Right atrium auricular region (tissue), 2 donors: ENCODE results near the gene MOSMO. TPM values are rescaled to one million over a fixed set of nuclear protein-coding genes. Genes with fewer than 3 reads are reported as not detected.

Experiments used
- DNase-seq: peaks from one replicate; pipeline ENCODE4 v3.0.0-alpha.2; 2019; ENCODE audit warnings: low spot score
- H3K27ac ChIP-seq, 2 donors: fragments of 200-600 bp; sonication (generic); 1 replicate in 1 of 2; 2 replicates in 1 of 2; pipeline ENCODE4 v1.5.1; 2016 to 2019
- H3K27me3 ChIP-seq, 2 donors: fragments of 200-600 bp; sonication (generic); one replicate each; pipeline versions ENCODE4 v1.5.1 to v1.6.0; 2017 to 2019
- H3K36me3 ChIP-seq: fragments of 200-600 bp; sonication (generic); one replicate; pipeline ENCODE4 v1.5.1; 2016
- H3K4me1 ChIP-seq, 2 donors: fragments of 200-600 bp; sonication (generic); one replicate each; pipeline versions ENCODE4 v1.5.1 to v1.6.0; 2017 to 2019
- H3K4me3 ChIP-seq, 2 donors: fragments of 200-600 bp; sonication (generic); 1 replicate in 1 of 2; 2 replicates in 1 of 2; pipeline ENCODE4 v1.5.1; 2017 to 2019; ENCODE audit warnings: mild to moderate bottlenecking in 1 of 2, moderate library complexity in 1 of 2
- H3K9me3 ChIP-seq, 2 donors: fragments of 200-600 bp; sonication (generic); one replicate each; pipeline ENCODE4 v1.5.1; 2019
- CTCF ChIP-seq, 2 donors: fragments of 200-600 bp; sonication (generic); IDR thresholded peaks; one replicate each; pipeline ENCODE4 v1.5.1; 2019; ENCODE audit warnings: antibody characterized with exemption in 2 of 2
- total RNA-seq, 2 donors: library from RNA; depleted of rRNA; stranded (reverse); fragments of >200 nt; gene quantifications; one replicate each; pipeline ENCODE4 v1.1.0, GENCODE V29; 2016

The MOSMO gene
- total RNA-seq, 2 donors from 2014 or later: 10.9 to 12.1 TPM

GRCh38 chr16:22130528-22130927, 122.6 kb downstream of the MOSMO start:
- no peaks in the 10 kb centered on the region for H3K27me3 ChIP-seq
- no peak overlapping the region for H3K27ac ChIP-seq
- H3K4me1 ChIP-seq: no peaks in the 10 kb centered on the region
- no peak overlapping the region for H3K4me3 ChIP-seq
- no peak for TF ChIP-seq CTCF (IDR thresholded peaks at IDR 0.05)
- H3K36me3 ChIP-seq: no peaks in the 10 kb centered on the region
- H3K9me3 ChIP-seq: no peaks in the 10 kb centered on the region
- no peak for DNase-seq

GRCh38 chr16:22132801-22133200, 124.9 kb downstream of the MOSMO start:
- TF ChIP-seq CTCF (IDR thresholded peaks at IDR 0.05): no peak
- no peak overlapping the region for H3K27ac ChIP-seq
- no peaks in the 10 kb centered on the region for H3K4me1 ChIP-seq
- no peaks in the 10 kb centered on the region for H3K36me3 ChIP-seq
- H3K4me3 ChIP-seq: no peak overlapping the region
- DNase-seq: no peak
- H3K9me3 ChIP-seq: no peaks in the 10 kb centered on the region
- no peaks in the 10 kb centered on the region for H3K27me3 ChIP-seq

Other genes starting within 250 kb of the MOSMO start
- gene NPIPB4, start 150.4 kb upstream of the MOSMO start, total RNA-seq: 10 to 100 TPM in 1 of 2 donors, 1 to 10 TPM in 1; 4.7 to 10.4 TPM
- gene UQCRC2, start 54.8 kb upstream of the MOSMO start, total RNA-seq: 100 to 1,000 TPM; 249 to 489 TPM
- gene PDZD9, start 7.0 kb upstream of the MOSMO start, total RNA-seq: not detected
- not detected for gene VWA3A, start 84.4 kb downstream of the MOSMO start, total RNA-seq
- gene SDR42E2, start 154.4 kb downstream of the MOSMO start, total RNA-seq: not detected
- gene EEF2K, start 198.2 kb downstream of the MOSMO start, total RNA-seq: 10 to 100 TPM; 12.9 to 18.9 TPM